Nephron (organoid): ENCODE results near the gene LPP.

Experiments
- H3K27ac Mint-ChIP-seq, 3 experiments: 2 replicates each; pipeline ENCODE4 v1.8.0; 2020; ENCODE audit warnings: mixed read lengths in 3 of 3, mild to moderate bottlenecking in 2 of 3, moderate library complexity in 1 of 3
- H3K27me3 Mint-ChIP-seq: 2 replicates; pipeline ENCODE4 v1.8.0; 2021; ENCODE audit warnings: low read depth, mild to moderate bottlenecking, moderate library complexity, mixed read lengths
- H3K36me3 Mint-ChIP-seq: 2 replicates; pipeline ENCODE4 v1.8.0; 2020; ENCODE audit warnings: low read depth, mixed read lengths
- H3K4me1 Mint-ChIP-seq: 2 replicates; pipeline ENCODE4 v1.8.0; 2020; ENCODE audit warnings: mixed read lengths
- H3K4me3 Mint-ChIP-seq, 3 experiments: 2 replicates each; pipeline ENCODE4 v1.8.0; 2020; ENCODE audit warnings: mild to moderate bottlenecking in 3 of 3, mixed read lengths in 3 of 3, moderate library complexity in 2 of 3
- H3K9me3 Mint-ChIP-seq: 2 replicates; pipeline ENCODE4 v1.8.0; 2020; ENCODE audit warnings: mixed read lengths
- CTCF ChIP-seq, 3 experiments: fragments of 200-600 bp; sonication (generic); IDR thresholded peaks; one replicate each; pipeline ENCODE4 v1.5.0; 2021; ENCODE audit warnings: antibody characterized with exemption in 3 of 3; ENCODE audit not compliant: unreplicated experiment in 3 of 3

LPP gene

GRCh38 chr3:188446014-188446413 lies 292.1 kb downstream of the LPP start:
- H3K4me3 Mint-ChIP-seq, result no peak overlapping the region
- TF ChIP-seq CTCF (IDR thresholded peaks at IDR 0.05; ENCODE audit: unreplicated experiment in 3 of 3), result no peak
- no peaks in the 10 kb centered on the region for H3K27me3 Mint-ChIP-seq
- peaks cover 8% of the 10 kb centered on the region for H3K36me3 Mint-ChIP-seq
- H3K9me3 Mint-ChIP-seq, result no peaks in the 10 kb centered on the region
- no peak overlapping the region for H3K27ac Mint-ChIP-seq
- no peaks in the 10 kb centered on the region for H3K4me1 Mint-ChIP-seq

- Mint-ChIP-seq H3K27ac (no peak overlapping the region), H3K36me3 (peaks cover 8% of the 10 kb centered on the region), H3K4me1 (no peaks in the 10 kb centered on the region), H3K9me3 (no peaks in the 10 kb centered on the region), H3K27me3 (no peaks in the 10 kb centered on the region), H3K4me3 (no peak overlapping the region)
- TF ChIP-seq CTCF (IDR thresholded peaks at IDR 0.05; ENCODE audit: unreplicated experiment in 3 of 3), result no peak
These were observed 292.8 kb downstream of the LPP start for GRCh38 chr3:188446766-188447165.

GRCh38 chr3:188448813-188449212 lies 294.9 kb downstream of the LPP start:
- TF ChIP-seq CTCF (IDR thresholded peaks at IDR 0.05; ENCODE audit: unreplicated experiment in 3 of 3), result no peak
- Mint-ChIP-seq H3K36me3 (peaks cover 8% of the 10 kb centered on the region), H3K4me3 (no peak overlapping the region), H3K27ac (no peak overlapping the region), H3K4me1 (no peaks in the 10 kb centered on the region), H3K9me3 (no peaks in the 10 kb centered on the region), H3K27me3 (no peaks in the 10 kb centered on the region)

GRCh38 chr3:188449421-188449820 lies 295.5 kb downstream of the LPP start:
- H3K27me3 Mint-ChIP-seq, result no peaks in the 10 kb centered on the region
- H3K36me3 Mint-ChIP-seq, result peaks cover 9% of the 10 kb centered on the region
- no peak overlapping the region for H3K4me3 Mint-ChIP-seq
- H3K27ac Mint-ChIP-seq, result no peak overlapping the region
- no peak for TF ChIP-seq CTCF (IDR thresholded peaks at IDR 0.05; ENCODE audit: unreplicated experiment in 3 of 3)
- no peaks in the 10 kb centered on the region for H3K4me1 Mint-ChIP-seq
- H3K9me3 Mint-ChIP-seq, result no peaks in the 10 kb centered on the region

GRCh38 chr3:188452158-188452772 lies 298.3 kb downstream of the LPP start:
- no peaks in the 10 kb centered on the region for H3K27me3 Mint-ChIP-seq
- no peak for TF ChIP-seq CTCF (IDR thresholded peaks at IDR 0.05; ENCODE audit: unreplicated experiment in 3 of 3)
- no peak overlapping the region for H3K4me3 Mint-ChIP-seq
- peaks cover 3% of the 10 kb centered on the region for H3K36me3 Mint-ChIP-seq
- no peak overlapping the region for H3K27ac Mint-ChIP-seq
- no peaks in the 10 kb centered on the region for H3K9me3 Mint-ChIP-seq
- no peaks in the 10 kb centered on the region for H3K4me1 Mint-ChIP-seq
